OCI-LY3 (cell line): ENCODE measurements around the gene CD164.

Experiments
- CTCF ChIP-seq: fragments of 200-600, 300-600 bp; sonication (generic); IDR thresholded peaks from 2 replicates; pipeline ENCODE4 v1.5.1; 2014; ENCODE audit warnings: antibody characterized with exemption, low read length, low read depth
- EZH2phosphoT487 ChIP-seq: fragments of 200-600 bp; shearing (Covaris generic); IDR thresholded peaks from 2 replicates; pipeline ENCODE4 v1.6.1; 2018; ENCODE audit warnings: antibody characterized with exemption, mixed run types, low read depth

GRCh38 chr6:109330263-109330662, 52.0 kb downstream of the CD164 start:
- no peak for TF ChIP-seq CTCF
- TF ChIP-seq EZH2phosphoT487 = no peak
